Activated CD4-positive, alpha-beta T cell treated with anti-CD3 and anti-CD28 coated beads for 4 hours (primary cell): ENCODE measurements around the gene TECTA.
A peak's percentile ranks its signal among the peaks of the same experiment; 100 is the strongest.
"Not testable (repeated sequence)": the region's sequence is repeated elsewhere in the genome, so short reads cannot be mapped to it uniquely, and the experiment has no call there.

Source experiments
- DNase-seq, 2 donors: peaks; one replicate each; pipeline ENCODE4 v3.0.0-alpha.2; 2020

The TECTA gene

GRCh38 chr11:121091492-121092152 lies 9.4 kb upstream of the TECTA start:
- DNase-seq, result no peak

GRCh38 chr11:121095561-121095960 lies 5.5 kb upstream of the TECTA start:
- DNase-seq, result no peak

DNA sequence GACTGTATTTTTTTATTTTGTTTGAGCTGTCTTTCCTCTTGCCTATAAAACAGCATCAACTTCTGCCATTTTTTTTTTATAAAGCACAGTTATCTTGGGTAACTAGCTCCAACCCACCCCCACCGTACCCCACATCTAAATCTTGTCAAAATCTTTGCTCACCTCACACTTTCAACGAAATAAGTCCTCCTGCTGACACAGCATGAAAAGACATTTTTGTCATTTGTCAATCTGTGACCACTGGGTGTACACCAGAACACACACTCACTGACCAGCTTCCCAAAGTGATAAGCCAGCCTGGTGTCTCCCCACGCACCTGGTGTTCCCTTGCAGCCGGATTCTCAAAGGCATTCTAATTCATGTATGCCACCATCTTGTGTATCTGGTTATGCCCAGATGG lies 1.7 kb upstream of the TECTA start:
- DNase-seq, result no peak

DNA sequence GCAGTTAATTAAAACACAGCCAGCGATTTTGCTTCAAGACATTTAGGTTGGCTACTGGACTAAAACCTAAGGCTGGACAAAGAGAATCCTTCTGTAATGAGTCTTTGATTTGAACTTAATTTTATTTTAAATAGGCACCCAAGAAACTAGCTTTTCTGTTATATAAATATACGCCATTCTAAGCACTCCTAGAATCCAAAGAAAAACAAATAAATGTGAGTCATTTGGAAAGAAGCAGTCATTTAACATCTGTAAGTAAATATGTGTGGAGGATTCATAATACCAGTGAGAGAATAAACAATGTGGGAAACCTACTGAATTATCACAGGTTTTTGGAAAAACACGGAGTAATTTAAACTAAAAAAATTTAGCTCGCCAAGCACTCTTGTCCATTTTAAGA lies 1.2 kb upstream of the TECTA start:
- DNase-seq, result no peak

DNA sequence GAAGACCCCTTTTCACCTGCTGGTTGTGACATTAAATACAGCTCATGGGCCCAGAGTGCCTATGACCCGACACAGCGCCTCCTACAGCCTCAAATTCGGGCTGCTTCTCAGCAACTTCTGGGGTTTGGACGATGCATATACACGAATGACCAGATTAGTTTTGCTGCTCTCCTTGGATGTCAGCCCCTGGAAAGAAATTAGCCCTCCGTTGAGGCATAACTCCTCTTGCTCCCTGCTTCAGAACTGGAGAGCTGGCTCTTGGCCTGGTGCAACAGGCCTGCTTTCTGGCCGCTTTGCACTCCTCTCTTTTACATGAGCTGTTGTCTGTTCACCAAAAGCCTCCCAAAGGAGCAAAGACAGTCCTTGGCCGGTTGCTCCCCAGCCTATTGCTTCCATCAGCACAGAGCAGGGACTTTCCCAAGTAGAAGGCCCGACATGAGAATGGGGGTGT lies 3.3 kb downstream of the TECTA start:
- no peak for DNase-seq

DNA sequence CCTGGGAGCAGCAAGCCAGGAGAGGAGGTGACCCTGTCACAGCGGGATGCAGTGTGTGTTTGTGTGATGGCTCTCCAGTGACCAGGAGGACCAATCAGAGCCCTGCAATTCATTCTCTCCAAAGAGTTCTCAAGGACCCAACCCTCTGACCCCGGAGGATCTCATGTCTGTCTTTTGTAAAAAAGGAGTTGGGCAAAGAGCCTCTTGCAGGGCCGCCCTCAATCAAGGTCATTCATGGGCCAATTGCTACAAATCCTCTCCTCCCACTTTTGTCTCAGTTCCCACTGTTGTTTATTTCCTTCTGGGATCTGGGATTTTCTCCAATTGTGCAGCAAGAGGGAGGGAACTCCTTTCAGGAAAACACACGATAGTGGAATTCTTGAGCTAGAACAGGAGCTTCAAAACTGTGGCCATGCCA lies 4.0 kb downstream of the TECTA start:
- no peak for DNase-seq

GRCh38 chr11:121105481-121106195 lies 4.6 kb downstream of the TECTA start:
- DNase-seq, result no peak

- no peak for DNase-seq
Observed at GRCh38 chr11:121106812-121107211, 5.8 kb downstream of the TECTA start.

DNA sequence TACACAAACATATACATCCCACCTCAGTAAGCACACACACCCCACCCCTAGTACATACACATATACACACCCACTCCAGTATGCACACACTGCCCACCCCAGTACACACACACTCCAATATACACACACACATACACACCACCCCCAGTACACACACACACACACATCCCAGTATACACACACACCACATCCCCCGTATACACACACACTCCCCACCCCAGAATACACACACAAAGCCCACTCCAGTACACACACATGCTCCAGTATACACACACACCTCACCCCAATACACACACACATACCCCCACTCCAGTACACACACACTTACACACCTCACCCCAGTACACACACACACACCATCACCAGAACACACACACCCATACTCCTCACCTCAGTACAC lies 7.4 kb downstream of the TECTA start:
- DNase-seq, result no peak

DNA sequence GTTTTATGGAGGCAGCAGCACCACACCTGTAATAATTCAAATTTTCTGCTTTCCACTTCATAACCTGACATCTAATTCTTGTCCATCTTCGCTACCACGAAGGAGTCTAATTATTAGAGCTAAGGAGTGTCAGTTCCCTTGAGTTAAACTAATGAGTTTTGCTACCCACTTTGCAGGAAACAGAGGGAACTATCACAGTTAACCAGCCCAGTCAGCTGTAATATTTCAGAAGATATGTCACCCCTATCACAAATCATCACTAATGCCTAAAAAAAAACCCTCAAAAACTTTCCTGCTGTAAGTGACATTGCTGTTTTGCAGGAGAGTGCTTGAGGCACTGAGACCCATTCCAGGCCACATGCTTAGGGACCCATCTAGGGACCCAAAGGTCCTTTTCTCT lies 8.4 kb downstream of the TECTA start:
- DNase-seq, result no peak

DNA sequence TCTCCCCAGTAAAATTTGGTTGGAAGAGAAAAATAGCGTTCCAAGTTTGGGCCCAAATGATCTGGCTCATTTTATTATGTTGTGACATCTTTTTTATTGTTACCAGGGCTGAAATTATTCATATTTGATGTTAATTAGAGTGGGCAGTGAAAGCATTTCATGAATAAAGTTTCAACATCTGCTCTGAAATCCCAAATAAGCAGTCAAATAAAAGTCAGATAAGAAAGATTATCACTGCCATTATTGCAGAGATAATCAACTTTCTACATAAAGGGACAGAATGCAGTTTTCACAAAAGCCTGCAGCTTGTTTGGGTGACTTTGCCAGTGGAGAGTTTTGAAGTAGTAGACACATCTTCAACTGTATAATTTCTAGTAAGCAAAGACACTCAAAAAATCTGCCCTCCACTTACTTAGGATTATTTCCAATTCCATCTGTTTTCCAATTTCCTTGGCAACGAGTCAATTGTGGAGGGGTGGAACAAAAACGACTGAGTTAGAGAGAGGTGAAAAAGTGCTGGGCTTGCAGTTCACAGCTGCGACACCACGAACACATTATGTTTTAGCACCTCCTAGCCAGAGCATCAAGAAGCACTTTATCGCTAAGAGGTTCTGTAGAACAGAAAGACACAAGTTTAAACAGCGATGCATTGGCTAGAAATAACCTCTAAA lies 9.0 kb downstream of the TECTA start:
- no peak for DNase-seq

GRCh38 chr11:121110871-121111724 lies 10.1 kb downstream of the TECTA start:
- DNase-seq, result no peak

GRCh38 chr11:121112498-121113455 lies 11.7 kb downstream of the TECTA start:
- DNase-seq, result peak in 1 of 2 donors; percentile 2

DNA sequence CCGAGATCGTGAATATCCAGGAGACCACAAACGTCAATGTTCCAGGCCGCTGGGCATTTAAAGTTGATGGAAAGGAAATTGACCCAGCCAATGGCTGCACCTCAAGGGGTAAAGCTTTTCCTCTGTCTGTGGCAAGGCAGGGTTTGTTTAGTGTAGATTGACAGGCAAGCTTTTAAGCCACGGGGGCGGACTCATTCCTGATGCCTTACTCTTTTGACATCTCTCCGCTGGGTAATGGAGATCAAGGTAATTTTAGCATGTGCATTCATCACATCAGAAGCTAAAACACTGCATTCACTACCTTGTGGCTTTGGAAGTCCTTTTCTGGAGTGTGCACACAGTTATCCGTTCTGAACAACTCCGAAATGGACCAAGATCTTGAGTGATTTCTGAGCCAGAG lies 12.6 kb downstream of the TECTA start:
- no peak for DNase-seq

- DNase-seq, result not testable (repeated sequence)
Observed at GRCh38 chr11:121115024-121115423, 14.0 kb downstream of the TECTA start.

DNA sequence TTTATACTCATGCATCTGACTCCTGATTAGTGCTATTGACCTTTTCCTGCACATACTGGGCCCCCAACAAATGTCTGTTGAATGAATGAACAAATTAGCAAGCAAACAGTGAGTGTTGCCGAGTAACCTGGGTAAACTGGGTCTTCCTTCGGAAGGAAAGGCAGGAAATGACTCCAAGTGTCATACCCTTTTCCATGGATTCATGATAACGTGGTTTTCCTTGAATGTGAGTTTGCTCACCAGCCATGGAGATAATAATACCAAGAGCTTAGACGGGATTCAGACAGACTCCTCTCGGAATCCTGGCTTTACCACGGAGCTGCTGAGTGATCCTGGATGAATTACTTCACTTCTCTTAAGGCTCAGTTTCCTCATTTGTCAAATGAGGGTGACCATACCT lies 16.7 kb downstream of the TECTA start:
- no peak for DNase-seq

DNA sequence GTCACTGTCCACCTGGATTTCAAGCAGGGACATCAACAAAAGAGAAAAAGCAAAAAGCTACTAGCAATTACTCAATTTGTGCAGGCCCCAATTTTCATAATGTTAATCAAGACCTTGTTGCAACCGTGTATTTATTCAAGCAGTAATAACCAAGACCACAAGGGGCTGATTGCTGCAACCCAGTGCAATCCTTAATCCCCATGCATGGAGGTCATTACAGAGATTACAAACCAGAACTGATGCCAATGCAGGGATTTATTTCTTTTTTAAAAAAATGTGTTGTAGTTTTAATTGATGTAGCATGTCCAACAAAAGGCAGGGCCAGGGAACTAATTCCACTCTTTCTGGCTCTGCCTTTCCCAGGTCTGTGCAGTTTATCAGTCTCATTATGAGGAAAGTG lies 18.4 kb downstream of the TECTA start:
- DNase-seq, result no peak

GRCh38 chr11:121122328-121122727 lies 21.3 kb downstream of the TECTA start:
- DNase-seq, result no peak

GRCh38 chr11:121123496-121124069 lies 22.5 kb downstream of the TECTA start:
- no peak for DNase-seq

- DNase-seq, result no peak
Observed at GRCh38 chr11:121127809-121128208, 26.8 kb downstream of the TECTA start.
